ENCODE results near the gene ESR2.

- TF ChIP-seq POLR2AphosphoS5 (IDR thresholded peaks at IDR 0.05; ENCODE audit: low read depth, low read length) (no peak), POLR2A (IDR thresholded peaks at IDR 0.05; ENCODE audit: low read depth, low read length) (no peak), TAF1 (IDR thresholded peaks at IDR 0.05; ENCODE audit: borderline replicate concordance, low read depth, low read length) (no peak)
These were observed 240.2 kb downstream of the ESR2 start for GRCh38 chr14:64053694-64054669.
